IMR-90 (cell line): ENCODE results near the gene SLC26A1. TPM values are rescaled to one million over a fixed set of nuclear protein-coding genes. Genes with fewer than 3 reads are reported as not detected.
"Not testable (repeated sequence)": the region's sequence is repeated elsewhere in the genome, so short reads cannot be mapped to it uniquely, and the experiment has no call there.

Source experiments
- ATAC-seq: fragments of 200-7000 bp; cut with Tn5 transposase; 2 replicates; pipeline ENCODE4 v1.9.1; 2020; ENCODE audit warnings: low read depth, mild to moderate bottlenecking, moderate library complexity
- BruUV-seq: library from RNA; stranded (reverse); fragments of 400-500 nt; replicated peaks from 2 replicates; lab custom pipeline; 2021; lab: Mats Ljungman, UMichigan
- CTCF ChIA-PET: fragments of 300-600 bp; formaldehyde crosslinking; extraction: SDS; loops from one replicate; lab custom pipeline; 2021; ENCODE audit warnings: antibody characterized with exemption; lab: Yijun Ruan, JAX
- POLR2A ChIA-PET: fragments of 300-600 bp; sonication (Branson Sonifier 250); formaldehyde crosslinking; loops from one replicate; lab custom pipeline; 2022; ENCODE audit warnings: antibody characterized with exemption; ENCODE audit not compliant: unreplicated experiment; lab: Charles Lee
- DNase-seq: peaks from one replicate; pipeline ENCODE4 v3.0.0; 2013
- H2AFZ ChIP-seq: replicated peaks from 2 replicates; pipeline ENCODE3; 2013; ENCODE audit warnings: low read length, mild to moderate bottlenecking; ENCODE audit not compliant: poor library complexity
- H2AK5ac ChIP-seq: 2 replicates; pipeline ENCODE4 v1.6.1; 2013; ENCODE audit warnings: low read depth, low read length, inconsistent platforms
- H2AK9ac ChIP-seq: replicated peaks from 2 replicates; pipeline ENCODE3; 2013; ENCODE audit warnings: mild to moderate bottlenecking, low read depth, low read length, moderate library complexity; ENCODE audit not compliant: poor library complexity
- H2BK120ac ChIP-seq: 2 replicates; pipeline ENCODE4 v1.6.1; 2013; ENCODE audit warnings: low read depth, low read length, inconsistent platforms
- H2BK15ac ChIP-seq: 3 replicates; pipeline ENCODE4 v1.6.1; 2013; ENCODE audit warnings: low read depth, low read length, inconsistent platforms
- H2BK20ac ChIP-seq: 2 replicates; pipeline ENCODE4 v1.6.1; 2013; ENCODE audit warnings: low read depth, mild to moderate bottlenecking, inconsistent platforms, low read length, moderate library complexity
- H2BK5ac ChIP-seq: 2 replicates; pipeline ENCODE4 v1.6.1; 2013; ENCODE audit warnings: mild to moderate bottlenecking, low read depth, low read length, inconsistent platforms; ENCODE audit not compliant: poor library complexity, severe bottlenecking
- H3K14ac ChIP-seq: replicated peaks from 2 replicates; pipeline ENCODE4 v1.6.1; 2013; ENCODE audit warnings: low read depth, low read length, inconsistent platforms
- H3K18ac ChIP-seq: 2 replicates; pipeline ENCODE4 v1.6.1; 2013; ENCODE audit warnings: low read depth, low read length, control low read depth
- H3K23ac ChIP-seq: 2 replicates; pipeline ENCODE4 v1.6.1; 2013; ENCODE audit warnings: low read depth, low read length, inconsistent platforms
- H3K27ac ChIP-seq: 2 replicates; pipeline ENCODE4 v1.5.1; 2013; ENCODE audit warnings: mild to moderate bottlenecking, control low read depth, low read length; ENCODE audit not compliant: insufficient read depth
- H3K27me3 ChIP-seq: 2 replicates; pipeline ENCODE4 v1.6.1; 2013; ENCODE audit warnings: low read length; ENCODE audit not compliant: control insufficient read depth, insufficient read depth
- H3K36me3 ChIP-seq: 2 replicates; pipeline ENCODE4 v1.6.1; 2013; ENCODE audit warnings: low read length, mixed read lengths; ENCODE audit not compliant: control insufficient read depth, insufficient read depth
- H3K4ac ChIP-seq: 2 replicates; pipeline ENCODE4 v1.6.1; 2013; ENCODE audit warnings: low read depth, low read length, inconsistent platforms
- H3K4me1 ChIP-seq: 2 replicates; pipeline ENCODE4 v1.6.1; 2013; ENCODE audit warnings: low read length, mixed read lengths; ENCODE audit not compliant: control insufficient read depth, insufficient read depth
- H3K4me2 ChIP-seq: 2 replicates; pipeline ENCODE4 v1.6.1; 2013; ENCODE audit warnings: low read depth, mild to moderate bottlenecking, control low read depth, low read length, moderate library complexity
- H3K4me3 ChIP-seq: 2 replicates; pipeline ENCODE4 v1.5.1; 2013; ENCODE audit warnings: low read depth, mild to moderate bottlenecking, control low read depth, low read length, moderate library complexity; ENCODE audit not compliant: insufficient read depth
- H3K56ac ChIP-seq: 2 replicates; pipeline ENCODE4 v1.6.1; 2013; ENCODE audit warnings: low read length, inconsistent platforms; ENCODE audit not compliant: insufficient read depth; ENCODE audit errors: extremely low read depth
- H3K79me1 ChIP-seq, 2 experiments: 2 replicates each; pipeline ENCODE4 v1.6.1; 2013; ENCODE audit warnings: low read length in 2 of 2, inconsistent platforms in 1 of 2, low read depth in 1 of 2
- H3K9ac ChIP-seq: 2 replicates; pipeline ENCODE4 v1.6.1; 2013; ENCODE audit warnings: low read depth, low read length, control low read depth
- H3K9me1 ChIP-seq: 2 replicates; pipeline ENCODE4 v1.6.1; 2013; ENCODE audit warnings: low read length, inconsistent platforms; ENCODE audit not compliant: insufficient read depth
- H3K9me3 ChIP-seq: 2 replicates; pipeline ENCODE4 v1.6.1; 2013; ENCODE audit warnings: low read length; ENCODE audit not compliant: control insufficient read depth, insufficient read depth
- H4K20me1 ChIP-seq: 2 replicates; pipeline ENCODE4 v1.6.1; 2013; ENCODE audit warnings: low read length, inconsistent platforms; ENCODE audit not compliant: insufficient read depth
- H4K5ac ChIP-seq: 2 replicates; pipeline ENCODE4 v1.6.1; 2013; ENCODE audit warnings: mild to moderate bottlenecking, low read depth, low read length, control low read depth
- H4K8ac ChIP-seq, 2 experiments: 2 replicates each; pipeline ENCODE4 v1.6.1; 2013; ENCODE audit warnings: low read depth in 2 of 2, low read length in 2 of 2, control low read depth in 1 of 2, inconsistent platforms in 1 of 2
- H4K91ac ChIP-seq: 2 replicates; pipeline ENCODE4 v1.6.1; 2013; ENCODE audit warnings: low read depth, low read length, inconsistent platforms; ENCODE audit not compliant: insufficient read depth
- WGBS, 2 experiments: methylation state at CpG; one replicate each; pipeline versions ENCODE4 v1.1.5 to v1.1.7; 2013; ENCODE audit warnings: missing lambda C conversion rate in 2 of 2; ENCODE audit not compliant: insufficient read length in 1 of 2; ENCODE audit errors: extremely low coverage in 2 of 2; 5-methylcytosine and 5-hydroxymethylcytosine counted together
- dilution Hi-C: fragments of 300-500 bp; cut with HindIII; formaldehyde crosslinking; loops from one replicate; pipeline ENCODE4 v1.14.3; 2018; ENCODE audit warnings: low sequenced_read_pairs; ENCODE audit not compliant: unreplicated experiment
- in situ Hi-C: fragments of 300-500 bp; cut with MboI; formaldehyde crosslinking; loops from 3 replicates; pipeline ENCODE4 v1.14.3; 2019; ENCODE audit warnings: low sequenced_read_pairs, inconsistent platforms, mixed read lengths
- intact Hi-C: fragments of 100-400 bp; cut with micrococcal nuclease; formaldehyde crosslinking; loops from 2 replicates; pipeline ENCODE4 v1.10.0; 2022
- polyA plus RNA-seq, 3 experiments: library from polyadenylated mRNA; depleted of rRNA; stranded (reverse); fragments of >200 nt; gene quantifications; 2 replicates each; pipeline ENCODE4 v1.2.3, GENCODE V29; 2012; ENCODE audit warnings: low replicate concordance in 1 of 3
- total RNA-seq: library from RNA; depleted of rRNA; stranded (reverse); fragments of >200 nt; gene quantifications from 2 replicates; pipeline ENCODE4 v1.2.3, GENCODE V29; 2012

SLC26A1 gene
- total and polyA plus RNA-seq, 2 of the 4 experiments (the other 2 are of a cell fraction): 0.09 TPM; not detected in 1

DNA sequence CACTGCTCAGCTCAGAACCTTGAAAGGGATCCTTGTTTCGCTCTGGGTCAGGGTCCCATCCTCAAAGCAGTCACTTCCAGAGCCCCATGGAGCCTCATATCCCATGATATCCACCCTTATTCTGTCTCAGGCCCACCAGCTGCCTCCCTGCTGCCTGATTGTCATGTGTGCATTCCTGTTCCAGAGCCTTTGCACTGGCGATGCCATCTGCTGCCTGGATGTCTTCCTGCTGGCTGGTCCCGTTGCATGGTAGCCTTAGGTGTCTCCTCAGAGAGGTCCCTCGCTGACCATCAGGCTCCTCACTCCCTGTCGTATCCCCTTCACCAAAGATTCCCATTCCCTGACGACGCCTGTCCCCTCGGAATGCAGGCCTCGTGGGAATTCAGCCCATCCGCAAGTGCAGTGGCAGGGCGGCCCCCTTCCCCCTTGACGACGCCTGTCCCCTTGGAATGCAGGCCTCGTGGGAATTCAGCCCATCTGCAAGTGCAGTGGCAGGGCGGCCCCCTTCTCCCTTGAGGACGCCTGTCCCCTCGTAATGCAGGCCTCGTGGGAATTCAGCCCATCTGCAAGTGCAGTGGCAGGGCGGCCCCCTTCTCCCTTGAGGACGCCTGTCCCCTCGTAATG lies 6.1 kb upstream of the SLC26A1 start:
- H3K27ac ChIP-seq, H3K14ac ChIP-seq, H3K9me1 ChIP-seq, H2BK15ac ChIP-seq, H3K79me1 ChIP-seq, H4K8ac ChIP-seq, H3K9me3 ChIP-seq, H3K9ac ChIP-seq, POLR2A ChIA-PET, ATAC-seq, DNase-seq, H3K18ac ChIP-seq, H3K4me2 ChIP-seq, H3K23ac ChIP-seq, H3K56ac ChIP-seq, H2BK5ac ChIP-seq, H2BK120ac ChIP-seq, H3K36me3 ChIP-seq, H3K4me1 ChIP-seq, H4K5ac ChIP-seq, H3K4me3 ChIP-seq, H2AFZ ChIP-seq, BruUV-seq, dilution Hi-C loops, intact Hi-C loops, in situ Hi-C loops, H2AK5ac ChIP-seq, H2AK9ac ChIP-seq, H2BK20ac ChIP-seq, CTCF ChIA-PET, H4K91ac ChIP-seq, H3K4ac ChIP-seq: not testable (repeated sequence)
- peaks cover 66% of the 10 kb centered on the region for H3K27me3 ChIP-seq
- 42% methylated on average over 12 of the region's 21 CpGs; no CpG with 5 or more reads in 1 of the 2 experiments for WGBS, 2 experiments
- H4K20me1 ChIP-seq: peaks cover 11% of the 10 kb centered on the region
